GM12873 (cell line): ENCODE results near the gene AP1G2.
A peak's percentile ranks its signal among the peaks of the same experiment; 100 is the strongest.

Experiments used
- CTCF ChIP-seq: IDR thresholded peaks from 2 replicates; pipeline ENCODE4 v1.5.1; 2012; ENCODE audit warnings: low read depth, mild to moderate bottlenecking, moderate library complexity, low read length, control low read depth; ENCODE audit not compliant: insufficient read depth; ENCODE audit errors: missing control alignments

The AP1G2 gene

DNA sequence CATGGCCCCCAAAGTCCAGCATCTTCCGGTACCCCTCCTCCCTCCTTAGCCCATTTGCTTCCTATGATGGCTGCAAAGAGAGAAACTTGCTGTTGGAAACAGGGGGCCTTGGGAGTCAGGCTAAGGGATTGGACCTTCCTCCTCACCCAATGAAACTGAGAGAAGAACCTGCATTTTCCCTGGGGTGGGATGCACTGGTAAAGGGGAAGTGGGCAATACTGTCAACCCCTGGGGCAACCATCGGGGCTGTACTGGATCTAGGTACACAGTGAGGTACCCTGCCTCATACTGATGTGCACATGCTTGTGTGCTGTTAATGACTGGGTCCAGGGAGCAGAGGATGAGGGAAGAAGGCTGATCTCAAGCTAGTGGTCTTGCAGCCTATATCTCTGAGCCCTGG is 22.0 kb upstream of the AP1G2 start:
- TF ChIP-seq CTCF: no peak

- TF ChIP-seq CTCF: peak; percentile 95
Observed at GRCh38 chr14:23588884-23589598, 21.4 kb upstream of the AP1G2 start.

GRCh38 chr14:23582906-23583760 is 15.5 kb upstream of the AP1G2 start:
- no peak for TF ChIP-seq CTCF

GRCh38 chr14:23580948-23581281 is 13.3 kb upstream of the AP1G2 start:
- TF ChIP-seq CTCF: no peak

DNA sequence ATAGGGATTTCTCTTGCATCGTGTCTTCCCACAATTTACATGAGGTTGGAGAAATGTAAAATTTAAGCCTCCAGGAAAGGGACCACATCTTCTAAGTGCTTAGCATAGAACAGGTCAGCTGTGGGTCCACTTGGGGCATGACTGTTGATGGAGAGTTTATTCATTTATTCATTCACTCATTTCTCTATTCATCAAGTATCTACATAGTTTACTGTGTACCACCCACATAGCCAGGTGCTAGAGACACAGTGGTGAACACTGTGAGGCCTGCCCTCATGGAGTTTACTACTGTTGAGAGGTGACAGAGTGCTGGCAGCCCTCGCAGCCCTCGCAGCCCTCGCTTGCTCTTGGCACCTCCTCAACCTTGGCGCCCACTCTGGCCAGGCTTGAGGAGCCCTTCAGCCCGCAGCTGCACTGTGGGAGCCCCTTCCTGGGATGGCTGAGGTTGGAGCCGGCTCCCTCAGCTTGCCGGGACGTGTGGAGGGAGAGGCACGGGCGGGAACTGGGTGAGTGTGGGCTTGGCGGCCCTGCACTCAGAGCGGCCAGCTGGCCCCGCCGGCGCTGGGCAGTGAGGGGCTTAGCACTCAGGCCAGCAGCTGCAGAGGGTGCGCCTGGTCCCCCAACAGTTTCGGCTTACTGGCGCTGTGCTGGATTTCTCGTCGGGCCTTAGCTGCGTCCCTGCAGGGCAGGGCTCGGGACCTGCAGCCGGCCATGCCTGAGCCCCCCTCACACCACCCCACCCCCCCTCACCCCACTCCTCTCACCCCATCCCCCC is 12.7 kb upstream of the AP1G2 start:
- no peak for TF ChIP-seq CTCF

GRCh38 chr14:23579739-23580138 is 12.1 kb upstream of the AP1G2 start:
- TF ChIP-seq CTCF: no peak

DNA sequence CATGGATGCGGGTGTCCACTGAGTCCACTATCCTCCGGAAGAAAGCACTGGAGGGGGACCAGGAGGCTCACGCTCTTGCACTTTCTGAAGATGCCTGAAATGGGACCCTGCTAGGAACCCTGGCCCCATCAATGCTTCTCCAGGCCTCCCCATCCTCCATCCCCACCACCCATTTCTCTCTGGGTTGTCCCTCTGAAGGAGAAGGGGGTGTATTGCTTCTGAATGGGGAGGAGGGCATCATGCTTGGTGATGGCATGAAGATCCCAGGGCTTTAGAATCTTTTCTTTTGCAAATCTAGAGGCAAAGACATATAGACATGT is 11.7 kb upstream of the AP1G2 start:
- no peak for TF ChIP-seq CTCF
